Central memory CD4-positive, alpha-beta T cell (primary cell): ENCODE data around the gene DOCK4.

Experiments used
- DNase-seq: peaks from one replicate; pipeline ENCODE4 v3.0.0; 2022

The DOCK4 gene

GRCh38 chr7:111750878-111751277 lies 455.3 kb downstream of the DOCK4 start:
- DNase-seq: no peak

- DNase-seq: no peak
These were observed 456.0 kb downstream of the DOCK4 start for GRCh38 chr7:111750228-111750627.

GRCh38 chr7:111749625-111750024 lies 456.6 kb downstream of the DOCK4 start:
- no peak for DNase-seq

- no peak for DNase-seq
These were observed 458.5 kb downstream of the DOCK4 start for GRCh38 chr7:111747718-111748117.

GRCh38 chr7:111746950-111747349 lies 459.2 kb downstream of the DOCK4 start:
- no peak for DNase-seq

GRCh38 chr7:111744501-111745155 lies 461.6 kb downstream of the DOCK4 start:
- DNase-seq: no peak

- DNase-seq: no peak
These were observed 462.9 kb downstream of the DOCK4 start for GRCh38 chr7:111743244-111743847.

GRCh38 chr7:111741811-111742240 lies 464.4 kb downstream of the DOCK4 start:
- peak; percentile 29 for DNase-seq

GRCh38 chr7:111740942-111741341 lies 465.3 kb downstream of the DOCK4 start:
- no peak for DNase-seq

GRCh38 chr7:111736552-111736874 lies 469.7 kb downstream of the DOCK4 start:
- no peak for DNase-seq

GRCh38 chr7:111735661-111736551 lies 470.3 kb downstream of the DOCK4 start:
- peak; percentile 34 for DNase-seq

- no peak for DNase-seq
These were observed 471.1 kb downstream of the DOCK4 start for GRCh38 chr7:111734954-111735660.

GRCh38 chr7:111732923-111733322 lies 473.3 kb downstream of the DOCK4 start:
- no peak for DNase-seq

GRCh38 chr7:111730476-111731300 lies 475.5 kb downstream of the DOCK4 start:
- no peak for DNase-seq

GRCh38 chr7:111730057-111730456 lies 476.1 kb downstream of the DOCK4 start:
- DNase-seq: no peak

GRCh38 chr7:111729483-111729882 lies 476.7 kb downstream of the DOCK4 start:
- no peak for DNase-seq

- DNase-seq: no peak
These were observed 477.6 kb downstream of the DOCK4 start for GRCh38 chr7:111728635-111728995.

- no peak for DNase-seq
These were observed 478.1 kb downstream of the DOCK4 start for GRCh38 chr7:111727905-111728634.

GRCh38 chr7:111718886-111719285 lies 487.3 kb downstream of the DOCK4 start:
- DNase-seq: no peak

- DNase-seq: no peak
These were observed 494.7 kb downstream of the DOCK4 start for GRCh38 chr7:111711426-111712065.

GRCh38 chr7:111710839-111711380 lies 495.3 kb downstream of the DOCK4 start:
- no peak for DNase-seq
